ENCODE data around the gene ADORA2B. TPM values are rescaled to one million over a fixed set of nuclear protein-coding genes. Genes with fewer than 3 reads are reported as not detected.

Gene ADORA2B
- total RNA-seq, 1 donor from 2014 or later: 6.4 TPM

GRCh38 chr17:15952916-15953790, 8.2 kb downstream of the ADORA2B start:
- no peak for DNase-seq (ENCODE audit: low read depth in 2 of 2)

- DNase-seq (ENCODE audit: low read depth in 2 of 2): peak; percentile 35 to 89
Measured at GRCh38 chr17:15954222-15954621, 9.3 kb downstream of the ADORA2B start.

DNA sequence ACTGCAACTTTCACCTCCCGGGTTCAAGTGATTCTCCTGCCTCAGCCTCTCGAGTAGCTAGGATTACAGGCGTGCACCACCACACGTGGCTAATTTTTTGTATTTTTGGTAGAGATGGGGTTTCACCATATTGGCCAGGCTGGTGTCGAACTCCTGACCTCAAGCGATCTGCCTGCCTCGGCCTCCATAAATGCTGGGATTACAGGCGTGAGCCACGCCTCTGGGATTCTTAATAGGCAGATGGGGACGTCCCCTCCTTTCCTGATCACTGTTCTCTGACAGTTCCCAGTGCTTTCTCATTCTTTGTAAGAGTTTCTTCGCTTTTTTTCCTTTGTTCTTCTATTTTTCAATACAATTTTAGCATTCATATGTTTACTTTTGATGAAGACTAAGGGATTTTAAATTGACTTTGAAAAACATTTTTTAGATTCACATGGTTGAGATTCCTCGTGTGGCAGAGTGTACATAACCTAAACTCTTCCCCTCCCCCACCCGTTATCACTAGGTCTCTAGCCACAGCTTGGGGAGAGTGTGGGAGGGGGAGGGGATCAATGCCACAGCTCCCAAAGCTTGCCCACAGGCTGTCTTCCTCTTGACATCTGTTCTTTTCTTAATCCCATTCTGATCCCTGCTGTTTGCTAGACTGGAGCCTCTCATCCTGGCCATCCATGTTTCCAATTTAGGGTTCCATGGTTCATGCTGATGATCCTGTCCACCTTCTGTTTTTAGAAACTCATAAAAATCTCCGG, 11.0 kb downstream of the ADORA2B start:
- DNase-seq (ENCODE audit: low read depth in 2 of 2): no peak

DNA sequence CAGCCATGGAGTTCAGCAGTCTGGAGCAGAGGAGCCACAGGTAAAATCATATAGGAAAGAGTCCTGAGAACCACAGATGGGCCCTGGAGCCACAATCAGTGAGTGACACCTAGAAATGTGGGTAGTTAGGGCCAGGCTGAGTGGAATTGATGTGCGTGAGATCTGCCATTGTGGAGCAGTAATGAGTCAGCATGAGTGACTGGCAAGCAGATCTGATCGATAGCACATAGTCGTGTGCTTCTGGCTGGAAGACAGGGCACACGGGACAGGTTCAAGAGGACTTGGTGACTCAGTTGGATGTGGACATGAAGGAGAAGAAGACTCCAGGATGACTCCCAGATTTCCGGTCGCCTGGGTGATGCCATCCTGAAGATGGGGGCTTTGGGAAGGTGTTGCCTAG, 12.3 kb downstream of the ADORA2B start:
- peak in 1 of 2 donors; percentile 38 for DNase-seq (ENCODE audit: low read depth in 2 of 2)

DNA sequence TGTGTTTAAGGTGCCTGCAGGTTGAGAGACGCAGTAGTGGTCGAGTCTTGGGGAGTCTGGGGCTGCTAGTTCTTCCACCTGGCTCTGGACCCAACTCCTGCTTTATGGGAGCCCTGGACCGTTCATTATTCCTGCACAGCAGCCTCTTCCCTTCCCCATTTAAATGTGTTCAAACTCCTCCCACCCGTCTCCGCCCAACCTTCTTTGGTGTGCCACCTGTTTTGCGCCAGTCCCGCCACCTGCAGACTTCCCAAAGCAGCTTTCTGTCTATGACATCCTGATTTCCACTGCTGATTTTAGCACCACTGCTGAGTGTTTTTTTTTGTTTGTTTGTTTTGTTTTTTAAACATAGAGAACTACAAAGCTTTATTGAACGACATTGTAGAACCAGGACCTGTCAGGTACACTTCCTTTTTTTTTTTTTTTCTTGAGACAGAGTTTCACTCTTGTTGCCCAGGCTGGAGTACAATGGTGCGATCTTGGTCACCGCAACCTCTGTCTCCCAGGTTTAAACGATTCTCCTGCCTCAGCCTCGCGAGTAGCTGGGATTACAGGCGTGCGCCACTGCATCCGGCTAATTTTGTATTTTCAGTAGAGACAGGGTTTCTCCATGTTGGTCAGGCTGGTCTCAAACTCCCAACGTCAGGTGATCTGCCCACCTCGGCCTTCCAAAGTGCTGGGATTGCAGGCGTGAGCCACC, 12.8 kb downstream of the ADORA2B start:
- no peak for DNase-seq (ENCODE audit: low read depth in 2 of 2)

DNA sequence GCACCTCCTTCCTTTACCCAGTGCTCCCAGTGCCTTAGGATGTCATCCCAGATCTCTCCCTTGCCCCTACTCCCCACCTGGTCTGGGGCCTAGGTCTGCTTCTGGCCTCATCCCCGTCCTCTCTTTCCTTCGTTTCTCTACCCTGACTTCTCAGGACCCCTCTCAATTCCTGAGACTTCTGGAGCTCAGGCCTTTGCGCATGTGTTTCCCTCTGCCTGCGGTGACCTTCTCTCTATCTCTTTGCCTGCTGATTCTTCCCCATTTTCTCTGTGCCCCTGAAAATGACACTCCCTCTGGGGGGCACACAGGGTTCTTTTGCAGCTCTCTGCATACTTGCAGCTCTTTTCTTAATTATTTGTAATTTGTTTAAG, 13.5 kb downstream of the ADORA2B start:
- DNase-seq (ENCODE audit: low read depth in 2 of 2): no peak

GRCh38 chr17:15963670-15964110, 18.8 kb downstream of the ADORA2B start:
- peak in 1 of 2 donors; percentile 77 for DNase-seq (ENCODE audit: low read depth in 2 of 2)

DNA sequence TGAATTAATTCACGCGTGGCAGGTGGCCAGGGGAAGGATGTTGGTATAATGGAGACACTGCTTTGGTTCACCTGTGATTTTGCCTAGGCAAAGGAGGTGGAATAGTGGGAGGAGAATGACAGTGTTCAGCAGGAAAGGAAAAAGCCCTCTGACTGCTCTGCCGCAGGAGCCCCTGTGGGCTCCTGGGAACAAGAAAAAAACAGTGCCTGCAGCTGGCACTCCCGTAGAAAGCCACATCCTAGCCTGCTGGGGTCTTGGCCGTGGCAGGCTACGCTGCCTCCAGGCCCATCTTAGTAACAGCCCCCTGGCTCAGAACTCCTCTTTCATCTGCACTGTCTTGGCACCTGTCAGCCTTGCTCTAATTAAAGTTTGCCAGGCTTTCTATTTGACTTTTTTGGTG, 20.6 kb downstream of the ADORA2B start:
- DNase-seq (ENCODE audit: low read depth in 2 of 2): no peak

GRCh38 chr17:15966183-15966878, 21.4 kb downstream of the ADORA2B start:
- peak; percentile 47 to 79 for DNase-seq (ENCODE audit: low read depth in 2 of 2)

DNA sequence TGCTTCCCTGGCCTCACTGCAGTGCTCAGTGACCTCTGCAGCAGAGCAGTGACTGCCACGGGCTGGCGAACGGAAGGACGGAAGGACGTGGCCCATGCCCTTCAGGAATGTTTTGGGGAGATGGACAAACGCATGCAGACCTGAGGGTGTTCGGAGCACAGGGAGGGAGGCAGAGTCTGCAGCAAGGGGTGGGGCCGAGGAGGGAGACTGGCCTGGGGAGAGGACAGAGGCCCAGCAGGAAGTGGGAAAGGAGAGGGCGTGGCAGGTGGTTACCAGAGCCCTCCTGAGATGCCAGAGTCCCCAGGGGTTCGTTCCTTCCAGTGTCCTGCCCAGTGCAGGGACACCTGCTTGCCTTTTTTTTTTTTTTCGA, 21.9 kb downstream of the ADORA2B start:
- no peak for DNase-seq (ENCODE audit: low read depth in 2 of 2)

GRCh38 chr17:15967706-15968399, 22.9 kb downstream of the ADORA2B start:
- DNase-seq (ENCODE audit: low read depth in 2 of 2): no peak

DNA sequence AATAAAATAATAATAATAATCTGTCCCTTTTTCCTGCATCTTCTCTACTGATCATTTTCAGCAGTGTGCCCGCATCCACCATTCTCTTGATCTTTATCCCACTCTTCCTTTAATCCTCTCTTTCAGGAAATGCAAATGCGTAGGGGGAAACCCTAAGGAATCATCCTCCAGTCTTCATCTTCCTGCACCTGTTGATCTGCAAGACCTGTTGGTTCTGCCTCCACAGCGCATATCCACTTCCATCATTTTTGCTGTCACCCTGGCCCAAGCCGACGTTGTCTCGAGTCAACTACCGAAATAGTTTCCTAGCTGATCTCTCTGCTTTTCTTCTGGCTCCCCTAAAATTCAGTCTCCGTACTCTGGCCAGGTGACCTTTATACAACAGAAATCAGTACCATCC, 24.5 kb downstream of the ADORA2B start:
- DNase-seq (ENCODE audit: low read depth in 2 of 2): no peak

- no peak for DNase-seq (ENCODE audit: low read depth in 2 of 2)
Measured at GRCh38 chr17:15970500-15970899, 25.6 kb downstream of the ADORA2B start.

DNA sequence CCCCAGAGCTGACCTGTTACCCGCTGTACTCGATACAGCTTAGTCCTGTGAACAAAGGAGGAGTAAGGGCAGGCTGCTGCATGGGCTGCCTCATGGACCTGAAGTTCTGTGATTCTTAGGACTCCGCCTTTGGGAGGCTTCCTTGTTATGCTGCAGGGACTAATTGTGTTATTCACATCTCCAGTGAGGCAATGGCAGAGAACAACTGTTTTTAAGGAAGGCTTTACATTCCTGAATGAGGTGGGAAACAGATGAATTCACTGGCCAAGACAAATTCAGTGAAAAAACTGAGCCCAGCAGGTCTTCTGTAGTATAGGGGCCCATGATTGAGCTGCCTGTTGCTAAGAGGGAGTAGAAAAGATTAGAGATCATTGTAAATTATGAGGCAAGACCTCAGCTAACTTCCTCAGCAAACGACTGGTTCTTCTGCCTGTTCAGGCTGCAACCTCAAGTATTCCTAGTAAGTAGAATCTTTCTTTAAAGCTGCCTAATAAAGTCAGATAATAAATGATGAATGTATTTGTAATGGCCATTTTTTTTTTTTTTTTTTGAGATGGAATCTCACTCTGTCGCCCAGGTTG, 26.3 kb downstream of the ADORA2B start:
- DNase-seq (ENCODE audit: low read depth in 2 of 2): no peak

DNA sequence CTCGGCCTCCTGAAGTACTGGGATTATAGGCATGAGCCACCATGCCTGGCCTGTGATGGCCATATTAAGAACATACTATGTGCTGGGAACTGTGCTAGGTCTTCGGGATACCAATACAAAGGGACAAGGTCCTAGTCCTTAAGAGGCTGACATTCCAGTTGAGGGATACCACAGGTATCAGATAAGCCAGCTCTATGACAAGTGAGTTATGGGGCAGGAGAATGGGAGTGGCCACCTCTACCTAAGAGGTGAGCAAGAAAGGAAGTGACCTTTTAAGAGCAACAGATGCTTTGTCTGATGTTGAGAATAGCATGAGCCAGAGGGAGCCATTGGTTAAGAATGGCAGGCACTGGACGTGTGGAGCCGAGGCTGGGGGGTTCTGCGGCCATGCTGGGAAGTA, 27.0 kb downstream of the ADORA2B start:
- DNase-seq (ENCODE audit: low read depth in 2 of 2): no peak

DNA sequence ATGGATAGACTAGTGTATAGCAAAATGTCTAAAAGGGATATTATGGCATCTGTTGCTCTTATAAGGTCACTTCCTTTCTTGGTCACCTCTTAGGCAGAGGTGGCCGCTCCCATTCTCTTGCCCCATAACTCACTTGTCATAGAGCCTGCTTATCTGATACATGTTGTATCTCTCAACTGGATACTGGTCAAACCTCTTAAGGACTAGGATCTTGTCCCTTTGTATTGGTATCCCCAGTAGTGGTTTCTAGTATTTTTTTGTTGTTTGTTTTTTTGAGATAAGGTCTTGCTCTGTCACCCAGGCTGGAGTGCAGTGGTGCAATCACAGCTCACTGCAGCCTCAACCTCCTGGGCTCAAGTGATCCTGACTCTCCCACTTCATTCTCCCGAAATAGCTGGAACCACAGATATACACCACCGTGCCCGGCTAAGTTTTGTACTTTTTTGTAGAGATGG, 27.6 kb downstream of the ADORA2B start:
- DNase-seq (ENCODE audit: low read depth in 2 of 2): no peak

- no peak for DNase-seq (ENCODE audit: low read depth in 2 of 2)
Measured at GRCh38 chr17:15973016-15973415, 28.1 kb downstream of the ADORA2B start.

- no peak for DNase-seq (ENCODE audit: low read depth in 2 of 2)
Measured at GRCh38 chr17:15973834-15974233, 28.9 kb downstream of the ADORA2B start.

- no peak for DNase-seq (ENCODE audit: low read depth in 2 of 2)
Measured at GRCh38 chr17:15977894-15978293, 33.0 kb downstream of the ADORA2B start.

DNA sequence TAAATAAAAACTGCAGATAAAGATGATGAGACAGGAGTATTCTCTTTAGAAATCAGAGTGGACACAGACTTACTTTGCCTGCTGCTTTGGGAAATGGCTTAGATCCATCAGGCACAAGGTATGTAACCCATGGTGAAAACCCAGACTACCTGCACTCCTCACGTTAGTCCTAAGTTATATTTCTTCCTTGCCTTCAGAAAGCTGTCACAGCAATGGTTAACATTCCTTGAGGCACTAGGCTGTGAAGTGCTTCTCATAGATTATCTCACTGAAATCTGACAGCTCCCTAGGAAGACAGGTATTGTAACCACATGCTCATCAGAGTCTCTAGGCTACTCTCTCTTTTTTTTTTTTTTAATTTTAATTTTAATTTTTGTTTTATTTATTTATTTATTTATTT, 33.7 kb downstream of the ADORA2B start:
- DNase-seq (ENCODE audit: low read depth in 2 of 2): no peak

All from dermis microvascular lymphatic vessel endothelial cell (primary cell).